ENCODE data around the gene PTPRA.

The PTPRA gene

GRCh38 chr20:3032624-3033023 is 159.3 kb downstream of the PTPRA start:
- no peaks in the 10 kb centered on the region for H3K4me1 ChIP-seq
- H3K36me3 ChIP-seq, result peaks cover 91 to 100% (median 99%) of the 10 kb centered on the region in 11 experiments
- no peak for TF ChIP-seq Cebpa-rat (IDR thresholded peaks at IDR 0.05)
- H3K9me3 ChIP-seq (replicated peaks in 1 of 11), result no peaks in the 10 kb centered on the region
- no peak overlapping the region for H3K4me3 ChIP-seq
- H3K27me3 ChIP-seq, result no peaks in the 10 kb centered on the region
- no peak overlapping the region for H3K4me2 ChIP-seq
- H4K20me1 ChIP-seq, result peaks cover 0 to 19% (median 0%) of the 10 kb centered on the region in 11 experiments; a peak in 4 of 22 replicates
- H3K27ac ChIP-seq, result no peak overlapping the region
- no peak overlapping the region for H3K9ac ChIP-seq

GRCh38 chr20:3037654-3038053 is 164.4 kb downstream of the PTPRA start:
- no peak overlapping the region for H3K4me2 ChIP-seq
- H3K9me3 ChIP-seq (replicated peaks in 1 of 11), result no peaks in the 10 kb centered on the region
- H3K4me1 ChIP-seq, result no peaks in the 10 kb centered on the region
- no peak for TF ChIP-seq Cebpa-rat (IDR thresholded peaks at IDR 0.05)
- peaks cover 0 to 19% (median 0%) of the 10 kb centered on the region in 11 experiments; a peak in 2 of 22 replicates for H4K20me1 ChIP-seq
- H3K27me3 ChIP-seq, result no peaks in the 10 kb centered on the region
- no peak overlapping the region for H3K27ac ChIP-seq
- H3K4me3 ChIP-seq, result no peak overlapping the region
- peaks cover 80 to 100% (median 86%) of the 10 kb centered on the region in 11 experiments for H3K36me3 ChIP-seq
- H3K9ac ChIP-seq, result no peak overlapping the region

GRCh38 chr20:3038454-3038853 is 165.2 kb downstream of the PTPRA start:
- Histone ChIP-seq H3K36me3 (peaks cover 73 to 94% (median 78%) of the 10 kb centered on the region in 11 experiments), H3K4me1 (no peaks in the 10 kb centered on the region), H3K4me3 (no peak overlapping the region), H3K27me3 (no peaks in the 10 kb centered on the region), H3K27ac (no peak overlapping the region), H3K9ac (0 out of 22 replicates have a peak overlapping the region, but pooled peaks of 1 of the 11 experiments have one; percentile 18), H4K20me1 (peaks cover 0 to 19% (median 0%) of the 10 kb centered on the region in 11 experiments; a peak in 2 of 22 replicates), H3K4me2 (no peak overlapping the region), H3K9me3 (replicated peaks in 1 of 11) (no peaks in the 10 kb centered on the region)
- no peak for TF ChIP-seq Cebpa-rat (IDR thresholded peaks at IDR 0.05)

GRCh38 chr20:3039426-3039825 is 166.1 kb downstream of the PTPRA start:
- Histone ChIP-seq H3K4me2 (no peak overlapping the region), H3K27ac (peak overlapping the region in 1 of 11 experiments; percentile 10; a peak in 1 of 22 replicates), H4K20me1 (peaks cover 0 to 19% (median 0%) of the 10 kb centered on the region in 11 experiments; a peak in 2 of 22 replicates), H3K36me3 (peaks cover 64 to 85% (median 69%) of the 10 kb centered on the region in 11 experiments), H3K4me3 (no peak overlapping the region), H3K9me3 (replicated peaks in 1 of 11) (no peaks in the 10 kb centered on the region), H3K4me1 (peaks cover 0 to 3% (median under 1%) of the 10 kb centered on the region in 10 experiments; a peak in 5 of 20 replicates), H3K9ac (peak overlapping the region in 1 of 11 experiments; percentile 18; a peak in 1 of 22 replicates), H3K27me3 (no peaks in the 10 kb centered on the region)
- no peak for TF ChIP-seq Cebpa-rat (IDR thresholded peaks at IDR 0.05)

GRCh38 chr20:3040086-3040485 is 166.8 kb downstream of the PTPRA start:
- Histone ChIP-seq H4K20me1 (peaks cover 0 to 19% (median 0%) of the 10 kb centered on the region in 11 experiments; a peak in 2 of 22 replicates), H3K36me3 (peaks cover 58 to 78% (median 63%) of the 10 kb centered on the region in 11 experiments), H3K27me3 (no peaks in the 10 kb centered on the region)

GRCh38 chr20:3041854-3042409 is 168.7 kb downstream of the PTPRA start:
- no peaks in the 10 kb centered on the region for H3K27me3 ChIP-seq
- no peak overlapping the region for H3K9ac ChIP-seq
- H3K4me2 ChIP-seq, result no peak overlapping the region
- H3K9me3 ChIP-seq (replicated peaks in 1 of 11), result no peaks in the 10 kb centered on the region
- peaks cover 0 to 13% (median 6%) of the 10 kb centered on the region in 11 experiments; a peak in 13 of 22 replicates for H4K20me1 ChIP-seq
- peaks cover 39 to 60% (median 45%) of the 10 kb centered on the region in 11 experiments for H3K36me3 ChIP-seq
- no peak overlapping the region for H3K4me3 ChIP-seq
- no peak overlapping the region for H3K27ac ChIP-seq
- H3K4me1 ChIP-seq, result peaks cover 10 to 16% (median 14%) of the 10 kb centered on the region in 10 experiments
- TF ChIP-seq Cebpa-rat (IDR thresholded peaks at IDR 0.05), result no peak

More at GRCh38 chr20:3040086-3040485, 166.8 kb downstream of the PTPRA start:
- Histone ChIP-seq H3K27ac (no peak overlapping the region), H3K4me3 (no peak overlapping the region), H3K4me1 (peaks cover 4 to 10% (median 7%) of the 10 kb centered on the region in 10 experiments; a peak in 19 of 20 replicates), H3K9ac (no peak overlapping the region), H3K9me3 (replicated peaks in 1 of 11) (no peaks in the 10 kb centered on the region), H3K4me2 (no peak overlapping the region)
- TF ChIP-seq Cebpa-rat (IDR thresholded peaks at IDR 0.05), result no peak

- Histone ChIP-seq H3K9ac (no peak overlapping the region), H3K4me1 (peaks cover 17 to 23% (median 21%) of the 10 kb centered on the region in 10 experiments), H3K9me3 (replicated peaks in 1 of 11) (no peaks in the 10 kb centered on the region), H3K36me3 (peaks cover 36 to 55% (median 41%) of the 10 kb centered on the region in 11 experiments), H3K4me2 (no peak overlapping the region), H3K4me3 (no peak overlapping the region), H3K27me3 (no peaks in the 10 kb centered on the region), H4K20me1 (peaks cover 0 to 15% (median 12%) of the 10 kb centered on the region in 11 experiments; a peak in 15 of 22 replicates), H3K27ac (no peak overlapping the region)
- TF ChIP-seq Cebpa-rat (IDR thresholded peaks at IDR 0.05), result no peak
These were observed 169.3 kb downstream of the PTPRA start for GRCh38 chr20:3042625-3043024.

GRCh38 chr20:3043322-3043721 is 170.0 kb downstream of the PTPRA start, which contains the start of gene GNRH2:
Gene GNRH2, plus strand, starts transcription at chr20:3043622. Its CDS starts 793 bp downstream, at chr20:3044415.
- Histone ChIP-seq H3K4me3 (no peak within 1 kb of the TSS), H3K4me1 (peaks cover 20 to 29% (median 26%) of the 10 kb centered on the region in 10 experiments), H4K20me1 (peaks cover 0 to 22% (median 17%) of the 10 kb centered on the region in 11 experiments; a peak in 15 of 22 replicates), H3K36me3 (peaks cover 35 to 55% (median 41%) of the 10 kb centered on the region in 11 experiments), H3K9me3 (replicated peaks in 1 of 11) (no peaks in the 10 kb centered on the region), H3K27ac (no peak within 1 kb of the TSS), H3K9ac (no peak within 1 kb of the TSS), H3K27me3 (no peaks in the 10 kb centered on the region), H3K4me2 (peak within 1 kb of the TSS in 5 of 11 experiments; percentile 87 to 99 (median 92); a peak in 6 of 22 replicates)
- no peak for TF ChIP-seq Cebpa-rat (IDR thresholded peaks at IDR 0.05)

GRCh38 chr20:3044336-3044965 is 171.2 kb downstream of the PTPRA start:
- Histone ChIP-seq H3K4me1 (peaks cover 20 to 30% (median 27%) of the 10 kb centered on the region in 10 experiments), H3K4me3 (peak overlapping the region in 1 of 10 experiments; percentile 85; a peak in 1 of 20 replicates), H3K9me3 (replicated peaks in 1 of 11) (no peaks in the 10 kb centered on the region), H3K36me3 (peaks cover 35 to 55% (median 41%) of the 10 kb centered on the region in 11 experiments), H3K4me2 (peak overlapping the region; percentile 85 to 99 (median 94); a peak in 19 of 22 replicates), H3K27ac (no peak overlapping the region), H3K27me3 (no peaks in the 10 kb centered on the region), H4K20me1 (peaks cover 0 to 34% (median 25%) of the 10 kb centered on the region in 11 experiments; a peak in 15 of 22 replicates), H3K9ac (no peak overlapping the region)
- TF ChIP-seq Cebpa-rat (IDR thresholded peaks at IDR 0.05), result no peak

All from BLaER1 treated with 17β-estradiol and CSF1 and Interleukin-3, amounts not matched to agents 10 nM and 100 nM (cell line).